NCI-H1417 (cell line): Measurements from ENCODE around the gene ZC3H7A.
A peak's percentile ranks its signal among the peaks of the same experiment; 100 is the strongest.
"Not testable (repeated sequence)": the region's sequence is repeated elsewhere in the genome, so short reads cannot be mapped to it uniquely, and the experiment has no call there.

ENCODE experiments used
- DNase-seq, 3 experiments: peaks; one replicate each; lab custom pipeline; 2025; lab: John Stamatoyannopoulos, UW

ZC3H7A gene

GRCh38 chr16:11797166-11797956 lies at the start of gene ZC3H7A:
TSS of gene ZC3H7A (minus strand) at chr16:11797258. CDS start at chr16:11782354, 14,904 bp downstream.
- DNase-seq, result peak; percentile 91 to 96 (median 95)

GRCh38 chr16:11844499-11844898 lies 47.4 kb upstream of the ZC3H7A start:
- no peak for DNase-seq

GRCh38 chr16:11843861-11844260 lies 46.8 kb upstream of the ZC3H7A start:
- DNase-seq, result no peak

- no peak for DNase-seq
Measured at GRCh38 chr16:11843206-11843605, 46.1 kb upstream of the ZC3H7A start.

- no peak for DNase-seq
Measured at GRCh38 chr16:11841026-11841425, 44.0 kb upstream of the ZC3H7A start.

- DNase-seq, result no peak
Measured at GRCh38 chr16:11836650-11837244, 39.7 kb upstream of the ZC3H7A start.

GRCh38 chr16:11835891-11836649 lies 39.0 kb upstream of the ZC3H7A start:
- peak in 1 of 3 experiments; percentile 4 for DNase-seq

- DNase-seq, result no peak
Measured at GRCh38 chr16:11835309-11835708, 38.3 kb upstream of the ZC3H7A start.

- DNase-seq, result no peak
Measured at GRCh38 chr16:11833951-11834695, 37.1 kb upstream of the ZC3H7A start.

- DNase-seq, result no peak
Measured at GRCh38 chr16:11828696-11829095, 31.6 kb upstream of the ZC3H7A start.

- DNase-seq, result not testable (repeated sequence)
Measured at GRCh38 chr16:11825520-11826165, 28.6 kb upstream of the ZC3H7A start.

GRCh38 chr16:11824362-11824761 lies 27.3 kb upstream of the ZC3H7A start:
- no peak for DNase-seq

- not testable (repeated sequence) for DNase-seq
Measured at GRCh38 chr16:11823645-11824044, 26.6 kb upstream of the ZC3H7A start.

- no peak for DNase-seq
Measured at GRCh38 chr16:11819798-11820197, 22.7 kb upstream of the ZC3H7A start.

- DNase-seq, result not testable (repeated sequence)
Measured at GRCh38 chr16:11818970-11819369, 21.9 kb upstream of the ZC3H7A start.

GRCh38 chr16:11816123-11816522 lies 19.1 kb upstream of the ZC3H7A start:
- DNase-seq, result no peak

GRCh38 chr16:11814800-11815199 lies 17.7 kb upstream of the ZC3H7A start:
- not testable (repeated sequence) for DNase-seq

- DNase-seq, result no peak
Measured at GRCh38 chr16:11806721-11807120, 9.7 kb upstream of the ZC3H7A start.

- DNase-seq, result no peak
Measured at GRCh38 chr16:11805556-11805955, 8.5 kb upstream of the ZC3H7A start.

GRCh38 chr16:11801481-11802021 lies 4.5 kb upstream of the ZC3H7A start:
- no peak for DNase-seq

- no peak for DNase-seq
Measured at GRCh38 chr16:11800382-11800718, 3.3 kb upstream of the ZC3H7A start.
